ENCODE data around the gene PEPD.

DNA sequence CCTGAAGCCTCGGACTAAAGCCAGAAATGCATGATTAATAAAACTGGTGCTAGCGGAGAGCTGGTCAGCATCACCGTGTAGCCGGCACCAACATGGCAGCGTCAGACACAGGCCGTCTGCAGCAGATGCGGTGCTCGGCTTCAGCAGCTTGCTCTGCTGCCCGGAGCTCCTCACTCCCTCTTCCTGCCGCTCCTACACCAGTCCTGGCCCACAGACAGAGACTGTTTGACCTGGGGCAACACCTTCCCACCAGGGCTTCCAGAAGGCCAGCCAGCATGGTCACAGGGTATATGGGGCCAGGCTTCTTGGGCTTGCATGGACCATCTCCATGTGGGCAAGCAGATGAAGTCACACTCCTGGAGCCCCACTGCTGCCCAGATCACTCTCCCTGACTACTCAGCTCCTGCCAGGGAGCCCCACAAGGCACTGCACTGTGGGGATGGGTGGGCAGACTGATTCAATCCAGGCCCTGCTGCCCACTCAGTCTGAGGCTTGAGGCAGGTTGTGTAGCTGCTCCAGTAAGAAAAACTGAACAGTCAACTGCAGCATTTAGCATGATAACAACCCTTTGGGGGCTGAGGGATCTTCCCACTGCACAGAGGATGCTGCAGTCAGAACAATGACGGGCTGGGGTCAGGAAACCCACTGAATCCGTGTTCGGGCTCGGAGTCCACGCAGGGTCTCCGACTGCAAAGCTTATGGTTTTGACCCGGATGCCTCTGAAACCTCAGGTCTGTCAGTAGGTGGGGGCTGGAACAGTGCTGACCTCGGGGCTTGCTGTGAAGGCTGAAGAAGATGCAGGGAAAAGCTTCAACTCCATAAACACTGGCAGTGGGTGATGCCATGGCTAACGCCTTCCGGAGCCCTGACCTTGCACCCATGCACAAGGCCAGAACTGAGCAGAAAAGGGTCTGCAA is 102.5 kb downstream of the PEPD start:
- TF ChIP-seq, protein P1, sequence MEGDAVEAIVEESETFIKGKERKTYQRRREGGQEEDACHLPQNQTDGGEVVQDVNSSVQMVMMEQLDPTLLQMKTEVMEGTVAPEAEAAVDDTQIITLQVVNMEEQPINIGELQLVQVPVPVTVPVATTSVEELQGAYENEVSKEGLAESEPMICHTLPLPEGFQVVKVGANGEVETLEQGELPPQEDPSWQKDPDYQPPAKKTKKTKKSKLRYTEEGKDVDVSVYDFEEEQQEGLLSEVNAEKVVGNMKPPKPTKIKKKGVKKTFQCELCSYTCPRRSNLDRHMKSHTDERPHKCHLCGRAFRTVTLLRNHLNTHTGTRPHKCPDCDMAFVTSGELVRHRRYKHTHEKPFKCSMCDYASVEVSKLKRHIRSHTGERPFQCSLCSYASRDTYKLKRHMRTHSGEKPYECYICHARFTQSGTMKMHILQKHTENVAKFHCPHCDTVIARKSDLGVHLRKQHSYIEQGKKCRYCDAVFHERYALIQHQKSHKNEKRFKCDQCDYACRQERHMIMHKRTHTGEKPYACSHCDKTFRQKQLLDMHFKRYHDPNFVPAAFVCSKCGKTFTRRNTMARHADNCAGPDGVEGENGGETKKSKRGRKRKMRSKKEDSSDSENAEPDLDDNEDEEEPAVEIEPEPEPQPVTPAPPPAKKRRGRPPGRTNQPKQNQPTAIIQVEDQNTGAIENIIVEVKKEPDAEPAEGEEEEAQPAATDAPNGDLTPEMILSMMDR (IDR thresholded peaks at IDR 0.05): no peak
- TF ChIP-seq POLR2A (IDR thresholded peaks at IDR 0.05): no peak

Data from esophagus squamous epithelium (tissue), 4 donors.